ENCODE results near the gene PRSS50.

GRCh38 chr3:46673151-46674030 is 44.3 kb downstream of the PRSS50 start:
- TF ChIP-seq ZNF70 (CRISPR knock-in tag; IDR thresholded peaks at IDR 0.05): no peak
- TF ChIP-seq CREB5 (CRISPR knock-in tag; IDR thresholded peaks at IDR 0.05; ENCODE audit: low read depth): no peak
- TF ChIP-seq ZC3H10 (CRISPR knock-in tag; IDR thresholded peaks at IDR 0.05): no peak
- no peak for TF ChIP-seq ZNF8 (CRISPR knock-in tag; IDR thresholded peaks at IDR 0.05)
- no peak for TF ChIP-seq PATZ1 (CRISPR knock-in tag; IDR thresholded peaks at IDR 0.05; ENCODE audit: borderline replicate concordance)
